ENCODE results near the gene HAUS2.

HAUS2 gene

DNA sequence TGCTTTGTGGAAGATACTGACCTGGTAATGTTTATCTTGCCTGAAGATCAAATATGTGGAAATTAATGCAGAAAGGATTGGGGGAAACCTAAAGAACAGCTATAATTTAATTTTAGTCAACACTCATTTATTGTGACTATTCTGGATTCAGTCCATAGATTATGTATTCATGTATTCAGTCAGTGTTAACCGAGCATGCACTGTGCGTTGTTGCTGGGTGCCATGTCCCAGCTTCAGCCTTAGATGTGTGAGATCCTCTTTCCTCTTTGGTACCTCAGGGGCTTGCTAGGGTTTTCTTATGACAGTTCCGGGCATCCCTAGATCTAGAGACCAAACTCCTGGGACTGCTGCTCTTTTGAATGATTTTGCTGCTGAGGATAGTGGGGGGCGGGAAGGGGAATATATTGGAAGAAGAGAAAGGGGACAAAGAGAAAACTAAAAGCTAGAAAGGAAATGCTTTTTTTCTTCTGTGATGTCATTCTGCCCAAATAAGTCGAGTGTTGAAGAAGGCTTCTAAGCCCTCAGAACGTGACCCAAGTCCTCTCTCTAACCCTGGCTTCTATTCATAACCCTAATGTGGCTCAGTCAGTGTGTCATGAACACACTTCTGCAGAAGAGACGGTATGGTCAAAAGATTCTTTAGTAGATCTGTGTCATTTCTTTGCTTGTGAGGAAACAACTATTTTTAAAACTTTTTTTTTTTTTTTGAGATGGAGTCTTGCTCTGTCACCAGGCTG lies 60.3 kb downstream of the HAUS2 start:
- DNase-seq (ENCODE audit: low spot score): no peak

DNA sequence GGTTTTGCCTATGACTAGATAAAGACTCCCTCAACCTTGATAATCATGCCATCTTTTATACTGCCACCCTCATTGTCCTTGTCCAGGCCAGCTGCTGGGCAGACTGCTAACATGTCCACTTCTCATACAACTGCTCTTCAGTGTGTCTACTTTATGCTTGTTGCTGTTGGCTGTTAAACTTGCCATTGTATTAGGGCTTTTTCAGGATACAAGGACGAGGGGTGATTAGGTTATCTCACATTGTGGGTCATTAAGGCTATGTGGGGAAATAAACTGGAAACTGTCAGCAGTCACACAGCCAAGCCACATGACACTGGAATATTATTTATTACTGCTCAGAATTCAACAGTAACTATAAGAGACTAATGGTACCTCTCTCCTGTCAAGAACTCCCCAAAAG lies 62.9 kb downstream of the HAUS2 start:
- no peak for DNase-seq (ENCODE audit: low spot score)

DNA sequence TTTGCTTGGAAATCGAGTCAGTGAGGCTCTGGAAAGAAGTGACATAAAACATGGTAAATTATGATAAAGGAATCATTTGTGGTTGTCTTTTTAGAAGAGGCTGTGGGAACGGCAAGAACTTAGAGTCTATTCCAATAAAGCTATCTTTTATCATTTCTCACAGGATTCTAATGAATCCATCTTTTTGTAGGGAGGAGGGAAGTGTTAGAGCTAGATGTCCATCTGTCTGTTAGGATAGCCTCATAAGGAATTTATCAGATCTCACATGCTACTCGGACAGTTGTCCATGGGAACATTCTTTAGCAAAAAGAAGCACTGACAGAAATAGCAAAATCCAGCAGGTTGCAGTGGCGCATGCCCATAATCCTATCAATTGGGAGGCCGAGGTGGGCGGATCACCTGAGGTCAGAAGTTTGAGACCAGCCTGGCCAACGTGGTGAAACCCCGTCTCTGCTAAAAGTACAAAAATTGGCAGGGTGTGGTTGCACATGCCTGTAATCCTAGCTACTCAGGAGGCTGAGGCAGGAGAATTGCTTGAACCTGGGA lies 63.8 kb downstream of the HAUS2 start:
- no peak for DNase-seq (ENCODE audit: low spot score)

DNA sequence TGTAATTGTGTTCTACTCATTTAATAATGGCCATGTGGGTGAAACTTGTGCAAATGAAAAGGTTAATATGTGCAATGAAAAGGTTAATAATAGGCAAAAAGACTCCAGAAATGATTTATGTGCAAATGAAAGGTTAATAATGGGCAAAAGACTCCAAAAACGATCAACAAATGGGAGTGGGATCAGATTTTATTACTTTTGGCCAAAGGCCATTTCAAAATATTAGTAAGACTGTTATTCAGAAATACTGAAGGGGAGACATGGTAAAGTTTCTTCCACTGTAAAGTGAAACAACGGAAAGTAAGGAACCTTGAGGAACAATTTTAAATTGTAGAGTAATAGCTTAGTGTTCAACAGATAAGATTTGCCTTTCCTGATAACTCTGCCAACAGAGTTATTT lies 67.5 kb downstream of the HAUS2 start:
- no peak for DNase-seq (ENCODE audit: low spot score)
